ENCODE data around the gene FKBP3.

Gene FKBP3

GRCh38 chr14:45065956-45066355, 68.3 kb downstream of the FKBP3 start:
- DNase-seq (ENCODE audit: low read depth in 1 of 2, low spot score in 1 of 2): no peak

Measured in activated T-helper 1 cell treated with anti-CD3 and anti-CD28 coated beads, Interleukin-2, amount 50 U/mL, for 16 hours (primary cell).